Activated naive CD8-positive, alpha-beta T cell treated with anti-CD3 and anti-CD28 coated beads, Interleukin-2, amount 10 ng/mL, durations not matched to agents 7 days and 5 days (primary cell): Measurements from ENCODE around the gene ALPI. TPM values are rescaled to one million over a fixed set of nuclear protein-coding genes. Genes with fewer than 3 reads are reported as not detected.

Source experiments
- ATAC-seq: fragments of 150-1000 bp; cut with Tn5 transposase; one replicate; pipeline ENCODE4 v1.10.0; 2021; ENCODE audit warnings: low read depth, moderate library complexity
- POLR2A ChIA-PET: fragments of 350-600 bp; sonication (Branson Sonifier 250); formaldehyde crosslinking; loops from one replicate; lab custom pipeline; 2021; ENCODE audit warnings: antibody characterized with exemption; lab: Charles Lee
- DNase-seq: peaks from one replicate; pipeline ENCODE4 v3.0.0; 2021
- H3K27ac Mint-ChIP-seq: one replicate; pipeline ENCODE4 v1.8.0; 2022; ENCODE audit warnings: mild to moderate bottlenecking, mixed read lengths
- H3K27me3 Mint-ChIP-seq: one replicate; pipeline ENCODE4 v1.8.0; 2022; ENCODE audit warnings: mild to moderate bottlenecking, moderate library complexity, mixed read lengths
- H3K36me3 Mint-ChIP-seq: one replicate; pipeline ENCODE4 v1.8.0; 2021; ENCODE audit warnings: mild to moderate bottlenecking, mixed read lengths
- H3K4me1 Mint-ChIP-seq: one replicate; pipeline ENCODE4 v1.8.0; 2021; ENCODE audit warnings: mixed read lengths
- H3K4me3 Mint-ChIP-seq: one replicate; pipeline ENCODE4 v1.8.0; 2022; ENCODE audit warnings: mild to moderate bottlenecking, moderate library complexity, mixed read lengths
- H3K9me3 Mint-ChIP-seq: one replicate; pipeline ENCODE4 v1.8.0; 2021; ENCODE audit warnings: mixed read lengths
- total RNA-seq, 2 experiments: library from RNA; stranded (reverse); gene quantifications; one replicate each; pipeline ENCODE4 v1.2.3, GENCODE V29; 2021

The ALPI gene
- total RNA-seq, 2 experiments from 2014 or later = not detected

DNA sequence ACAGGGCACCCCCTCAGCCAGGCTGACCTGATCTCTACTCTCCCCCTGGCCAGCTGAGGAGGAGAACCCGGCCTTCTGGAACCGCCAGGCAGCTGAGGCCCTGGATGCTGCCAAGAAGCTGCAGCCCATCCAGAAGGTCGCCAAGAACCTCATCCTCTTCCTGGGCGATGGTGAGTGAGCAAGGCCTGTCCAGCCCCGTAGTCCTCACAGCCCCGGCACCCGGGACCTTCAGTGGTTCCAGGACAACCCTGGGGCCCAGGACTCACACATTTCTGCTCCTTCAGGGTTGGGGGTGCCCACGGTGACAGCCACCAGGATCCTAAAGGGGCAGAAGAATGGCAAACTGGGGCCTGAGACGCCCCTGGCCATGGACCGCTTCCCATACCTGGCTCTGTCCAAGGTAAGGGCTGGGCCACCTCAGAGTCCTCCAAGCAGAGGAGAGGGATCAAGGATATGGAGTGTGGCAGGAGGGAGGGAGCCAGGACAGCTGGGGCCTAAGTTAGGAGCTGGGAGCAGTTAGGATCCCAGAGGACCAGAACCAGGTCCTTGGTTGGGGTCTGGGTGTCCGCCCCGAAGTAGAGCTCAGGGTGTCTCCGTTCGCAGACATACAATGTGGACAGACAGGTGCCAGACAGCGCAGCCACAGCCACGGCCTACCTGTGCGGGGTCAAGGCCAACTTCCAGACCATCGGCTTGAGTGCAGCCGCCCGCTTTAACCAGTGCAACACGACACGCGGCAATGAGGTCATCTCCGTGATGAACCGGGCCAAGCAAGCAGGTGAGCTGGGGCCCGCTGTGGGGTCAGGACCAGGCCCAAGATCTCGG lies 555 bp downstream of the ALPI start:
- no peaks in the 10 kb centered on the region for H3K36me3 Mint-ChIP-seq
- POLR2A ChIA-PET = no interaction called here
- H3K27ac Mint-ChIP-seq = no peak overlapping the region
- DNase-seq = no peak
- no peaks in the 10 kb centered on the region for H3K4me1 Mint-ChIP-seq
- ATAC-seq = no peak
- H3K4me3 Mint-ChIP-seq = no peak overlapping the region
- peaks cover 30% of the 10 kb centered on the region for H3K27me3 Mint-ChIP-seq
- no peaks in the 10 kb centered on the region for H3K9me3 Mint-ChIP-seq

DNA sequence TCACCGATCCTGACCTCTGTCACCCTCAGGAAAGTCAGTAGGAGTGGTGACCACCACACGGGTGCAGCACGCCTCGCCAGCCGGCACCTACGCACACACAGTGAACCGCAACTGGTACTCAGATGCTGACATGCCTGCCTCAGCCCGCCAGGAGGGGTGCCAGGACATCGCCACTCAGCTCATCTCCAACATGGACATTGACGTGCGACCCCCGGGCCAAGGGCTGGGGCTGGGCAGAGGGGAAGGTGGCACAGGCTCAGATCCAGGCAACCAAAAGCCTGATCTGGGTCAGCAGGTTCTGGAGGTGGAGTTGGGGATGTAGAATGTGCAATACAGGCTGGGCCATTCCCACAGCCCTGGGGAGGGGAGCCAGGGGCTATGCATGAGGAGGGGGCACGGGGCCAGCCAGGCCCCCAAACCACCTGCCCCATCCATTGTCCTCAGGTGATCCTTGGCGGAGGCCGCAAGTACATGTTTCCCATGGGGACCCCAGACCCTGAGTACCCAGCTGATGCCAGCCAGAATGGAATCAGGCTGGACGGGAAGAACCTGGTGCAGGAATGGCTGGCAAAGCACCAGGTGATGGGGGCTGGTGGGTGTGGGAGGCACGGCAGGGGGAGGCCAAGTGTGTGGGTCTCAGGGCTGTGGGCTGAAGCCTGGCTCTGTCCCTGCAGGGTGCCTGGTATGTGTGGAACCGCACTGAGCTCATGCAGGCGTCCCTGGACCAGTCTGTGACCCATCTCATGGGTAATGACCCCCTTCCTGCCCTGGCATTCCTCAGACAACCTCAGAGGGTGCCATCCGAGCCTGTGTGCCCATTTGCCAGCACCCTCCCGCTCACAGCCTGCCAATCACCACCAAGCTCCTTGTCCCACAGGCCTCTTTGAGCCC lies 1.4 kb downstream of the ALPI start:
- POLR2A ChIA-PET = no interaction called here
- Mint-ChIP-seq H3K27ac (no peak overlapping the region), H3K36me3 (no peaks in the 10 kb centered on the region), H3K27me3 (peaks cover 32% of the 10 kb centered on the region), H3K4me1 (no peaks in the 10 kb centered on the region), H3K9me3 (no peaks in the 10 kb centered on the region), H3K4me3 (no peak overlapping the region)
- DNase-seq = no peak
- no peak for ATAC-seq

DNA sequence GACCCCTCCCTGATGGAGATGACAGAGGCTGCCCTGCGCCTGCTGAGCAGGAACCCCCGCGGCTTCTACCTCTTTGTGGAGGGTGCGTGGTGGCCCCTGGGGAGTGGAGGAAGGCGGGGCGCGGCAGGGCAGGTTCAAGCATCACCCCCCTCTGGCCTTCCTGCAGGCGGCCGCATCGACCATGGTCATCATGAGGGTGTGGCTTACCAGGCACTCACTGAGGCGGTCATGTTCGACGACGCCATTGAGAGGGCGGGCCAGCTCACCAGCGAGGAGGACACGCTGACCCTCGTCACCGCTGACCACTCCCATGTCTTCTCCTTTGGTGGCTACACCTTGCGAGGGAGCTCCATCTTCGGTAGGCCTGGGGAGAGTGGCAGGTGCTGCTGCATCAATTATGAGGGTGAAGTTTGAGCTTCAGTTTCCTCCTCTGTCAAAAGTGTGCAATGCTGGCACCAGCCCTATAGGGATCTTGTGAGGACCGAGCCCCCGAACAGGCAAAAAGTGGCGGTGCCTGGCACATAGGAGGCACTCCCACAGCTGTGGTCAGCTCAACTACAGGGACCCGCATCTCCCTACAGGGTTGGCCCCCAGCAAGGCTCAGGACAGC lies 2.2 kb downstream of the ALPI start:
- POLR2A ChIA-PET = no interaction called here
- H3K4me1 Mint-ChIP-seq = no peaks in the 10 kb centered on the region

DNA sequence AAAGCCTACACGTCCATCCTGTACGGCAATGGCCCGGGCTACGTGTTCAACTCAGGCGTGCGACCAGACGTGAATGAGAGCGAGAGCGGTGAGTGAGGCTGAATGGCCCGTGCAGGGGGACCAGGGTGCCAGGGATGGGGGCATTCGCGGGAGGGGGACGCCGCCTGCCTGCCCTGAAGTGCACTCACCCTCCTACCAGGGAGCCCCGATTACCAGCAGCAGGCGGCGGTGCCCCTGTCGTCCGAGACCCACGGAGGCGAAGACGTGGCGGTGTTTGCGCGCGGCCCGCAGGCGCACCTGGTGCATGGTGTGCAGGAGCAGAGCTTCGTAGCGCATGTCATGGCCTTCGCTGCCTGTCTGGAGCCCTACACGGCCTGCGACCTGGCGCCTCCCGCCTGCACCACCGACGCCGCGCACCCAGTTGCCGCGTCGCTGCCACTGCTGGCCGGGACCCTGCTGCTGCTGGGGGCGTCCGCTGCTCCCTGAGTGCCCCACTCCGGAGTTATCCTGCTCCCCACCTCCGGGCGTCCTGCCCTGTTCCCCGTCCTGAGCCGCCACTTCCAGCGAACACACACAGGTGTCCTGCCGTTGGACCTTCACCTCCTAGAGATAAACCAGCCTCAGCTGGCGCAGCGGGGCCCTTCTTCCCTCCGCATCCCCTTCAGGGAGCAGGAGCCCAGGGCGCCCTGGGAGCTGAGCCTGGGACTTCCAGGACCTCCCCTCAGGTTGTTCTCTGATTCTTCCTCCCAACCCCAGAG lies 2.9 kb downstream of the ALPI start:
- Mint-ChIP-seq H3K4me3 (no peak overlapping the region), H3K27ac (no peak overlapping the region), H3K4me1 (no peaks in the 10 kb centered on the region), H3K36me3 (no peaks in the 10 kb centered on the region), H3K9me3 (no peaks in the 10 kb centered on the region), H3K27me3 (peaks cover 26% of the 10 kb centered on the region)
- POLR2A ChIA-PET = no interaction called here
- DNase-seq = no peak
- ATAC-seq = no peak

More for the DNA sequence above, 2.2 kb downstream of the ALPI start:
- Mint-ChIP-seq H3K27me3 (peaks cover 29% of the 10 kb centered on the region), H3K9me3 (no peaks in the 10 kb centered on the region), H3K36me3 (no peaks in the 10 kb centered on the region), H3K4me3 (no peak overlapping the region), H3K27ac (no peak overlapping the region)
- DNase-seq (no peak), ATAC-seq (no peak)

DNA sequence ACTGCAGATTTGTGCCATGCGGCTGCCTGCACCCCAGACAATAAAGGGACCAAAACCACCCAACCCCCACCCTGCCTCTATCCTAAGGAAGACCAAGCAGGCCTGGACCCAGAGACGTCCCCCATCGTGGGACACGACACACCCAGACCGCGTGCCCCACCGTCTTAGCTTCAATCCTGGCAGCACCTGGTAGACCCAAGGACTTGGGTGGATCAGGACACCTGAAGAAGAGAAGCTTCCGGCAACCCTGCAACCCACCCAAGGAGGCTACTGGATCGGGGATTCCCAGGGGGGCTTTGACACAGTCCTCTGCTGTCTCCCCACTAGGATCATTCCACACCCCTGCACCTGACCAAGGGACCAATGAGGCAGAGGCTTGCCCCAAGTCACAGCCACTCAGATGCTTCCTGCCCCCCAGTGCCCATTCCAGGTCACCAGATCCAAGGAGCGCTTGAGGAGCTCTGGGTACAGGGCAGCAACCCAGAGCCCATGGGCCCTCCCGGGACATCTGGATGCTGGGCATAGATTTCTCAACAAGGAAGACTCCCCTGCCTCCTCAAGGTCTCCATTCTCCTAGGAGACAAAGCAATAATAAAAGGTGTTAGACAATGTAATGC lies 3.6 kb downstream of the ALPI start:
- H3K4me3 Mint-ChIP-seq = no peak overlapping the region
- POLR2A ChIA-PET = no interaction called here
- H3K36me3 Mint-ChIP-seq = no peaks in the 10 kb centered on the region
- no peak overlapping the region for H3K27ac Mint-ChIP-seq
- peaks cover 20% of the 10 kb centered on the region for H3K27me3 Mint-ChIP-seq
- no peaks in the 10 kb centered on the region for H3K4me1 Mint-ChIP-seq
- no peaks in the 10 kb centered on the region for H3K9me3 Mint-ChIP-seq
- ATAC-seq (no peak), DNase-seq (no peak)

- H3K4me1 Mint-ChIP-seq = no peaks in the 10 kb centered on the region
- H3K4me3 Mint-ChIP-seq = no peak overlapping the region
- peaks cover 20% of the 10 kb centered on the region for H3K27me3 Mint-ChIP-seq
- POLR2A ChIA-PET = no interaction called here
- H3K27ac Mint-ChIP-seq = no peak overlapping the region
- DNase-seq (no peak), ATAC-seq (no peak)
- no peaks in the 10 kb centered on the region for H3K36me3 Mint-ChIP-seq
- H3K9me3 Mint-ChIP-seq = no peaks in the 10 kb centered on the region
Measured at GRCh38 chr2:232460171-232460570, 4.2 kb downstream of the ALPI start.

- Mint-ChIP-seq H3K4me1 (no peaks in the 10 kb centered on the region), H3K27ac (no peak overlapping the region), H3K9me3 (no peaks in the 10 kb centered on the region), H3K27me3 (peaks cover 36% of the 10 kb centered on the region), H3K36me3 (no peaks in the 10 kb centered on the region), H3K4me3 (no peak overlapping the region)
- DNase-seq (no peak), ATAC-seq (no peak)
- POLR2A ChIA-PET = no interaction called here
Measured at GRCh38 chr2:232463701-232464543, 8.0 kb downstream of the ALPI start.

DNA sequence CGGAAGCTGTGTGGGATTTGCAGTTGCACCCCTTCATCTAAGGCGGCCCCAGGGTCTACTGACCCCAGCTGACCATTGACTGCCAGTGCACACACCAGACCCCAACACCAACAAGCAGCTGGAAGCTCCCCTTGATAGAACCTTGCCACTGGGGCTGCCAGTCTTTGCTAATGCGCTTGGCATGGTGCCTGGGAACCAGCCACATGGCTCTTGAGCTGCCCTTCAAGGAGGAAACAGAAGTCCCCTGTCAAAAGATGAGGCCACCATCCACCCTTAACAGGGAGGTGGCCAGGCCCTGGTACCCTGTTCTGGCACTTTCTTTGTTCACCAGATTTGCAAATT lies 8.6 kb downstream of the ALPI start:
- Mint-ChIP-seq H3K9me3 (no peaks in the 10 kb centered on the region), H3K27me3 (peaks cover 38% of the 10 kb centered on the region), H3K36me3 (no peaks in the 10 kb centered on the region), H3K27ac (no peak overlapping the region), H3K4me3 (no peak overlapping the region), H3K4me1 (no peaks in the 10 kb centered on the region)
- ATAC-seq = no peak
- DNase-seq = no peak
- POLR2A ChIA-PET = no interaction called here

DNA sequence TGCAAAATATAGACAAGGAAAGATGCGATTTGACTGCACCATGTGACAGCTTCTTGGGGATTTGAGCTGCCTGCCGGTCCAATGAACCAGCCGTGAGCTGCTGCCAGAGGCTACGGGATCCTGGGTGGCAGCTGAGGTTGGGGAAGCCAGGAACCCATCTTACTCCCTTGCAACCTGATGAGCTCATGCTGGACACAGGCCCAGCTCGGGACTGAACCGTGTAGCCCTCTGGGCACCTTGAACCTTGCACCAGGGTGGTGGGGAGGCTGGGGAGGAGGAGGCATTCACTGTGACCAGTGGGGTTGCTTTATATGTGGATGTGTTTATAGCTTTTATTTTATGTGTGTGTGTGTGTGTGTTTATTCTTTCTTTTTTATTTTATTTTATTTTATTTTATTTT lies 9.1 kb downstream of the ALPI start:
- Mint-ChIP-seq H3K4me3 (no peak overlapping the region), H3K27ac (no peak overlapping the region), H3K9me3 (no peaks in the 10 kb centered on the region), H3K27me3 (peaks cover 40% of the 10 kb centered on the region), H3K36me3 (no peaks in the 10 kb centered on the region), H3K4me1 (no peaks in the 10 kb centered on the region)
- POLR2A ChIA-PET = no interaction called here
- ATAC-seq = no peak
- DNase-seq = no peak

GRCh38 chr2:232466221-232466620 lies 10.3 kb downstream of the ALPI start:
- POLR2A ChIA-PET = no interaction called here
- ATAC-seq (no peak), DNase-seq (no peak)
- H3K9me3 Mint-ChIP-seq = no peaks in the 10 kb centered on the region
- H3K27me3 Mint-ChIP-seq = peaks cover 43% of the 10 kb centered on the region
- no peak overlapping the region for H3K27ac Mint-ChIP-seq
- H3K36me3 Mint-ChIP-seq = no peaks in the 10 kb centered on the region
- H3K4me1 Mint-ChIP-seq = no peaks in the 10 kb centered on the region
- H3K4me3 Mint-ChIP-seq = no peak overlapping the region

DNA sequence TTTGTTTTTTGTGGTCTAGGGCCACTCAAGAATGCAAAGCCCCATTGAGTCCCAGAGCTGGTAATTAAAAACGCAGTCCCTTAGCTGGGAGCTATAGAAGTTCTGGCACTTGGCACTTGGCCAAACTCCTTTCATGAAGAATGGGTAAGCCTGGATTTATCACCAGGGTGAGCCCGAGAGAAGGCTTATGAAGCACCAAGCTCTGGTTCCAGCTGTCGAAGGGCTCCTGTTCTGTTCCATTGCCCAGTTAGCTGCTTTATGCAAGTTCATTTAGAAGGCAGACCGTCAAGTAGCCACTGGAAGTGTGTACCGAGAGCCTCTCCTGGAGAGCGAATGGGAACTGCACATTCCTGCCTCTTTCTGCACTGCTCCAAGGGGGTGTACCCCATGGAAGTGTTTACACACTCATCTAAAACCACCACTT lies 17.5 kb downstream of the ALPI start:
- POLR2A ChIA-PET = interaction anchor here (1.1 kb wide), 1 partner anchor 13 kb away, joined by 3 read pairs; no protein-coding TSS in a partner anchor
- no peak for DNase-seq
- Mint-ChIP-seq H3K4me3 (no peak overlapping the region), H3K27ac (no peak overlapping the region), H3K9me3 (peaks cover 5% of the 10 kb centered on the region), H3K36me3 (no peaks in the 10 kb centered on the region), H3K27me3 (peaks cover 39% of the 10 kb centered on the region), H3K4me1 (no peaks in the 10 kb centered on the region)
- ATAC-seq = no peak

DNA sequence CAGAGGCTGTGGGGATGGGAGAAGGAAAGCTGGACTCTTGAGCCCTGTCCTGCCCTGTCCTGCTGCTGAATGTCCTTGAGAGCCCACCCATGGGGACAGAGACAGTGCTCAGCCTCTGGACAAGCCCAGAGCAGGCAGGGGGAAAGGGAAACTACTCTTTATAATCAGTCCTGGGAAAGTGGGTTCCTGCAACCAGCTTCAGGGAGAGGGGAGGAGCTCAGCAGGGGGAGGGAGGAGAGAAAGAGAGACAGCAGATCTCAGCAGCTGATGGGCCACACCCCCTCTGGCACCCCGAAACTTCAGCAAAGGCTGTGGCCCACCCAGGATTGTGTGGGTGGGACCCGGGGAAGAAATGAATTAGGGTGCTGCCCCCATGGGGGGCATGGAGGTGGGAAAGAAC lies 20.1 kb downstream of the ALPI start:
- no peak for ATAC-seq
- H3K4me3 Mint-ChIP-seq = no peak overlapping the region
- POLR2A ChIA-PET = interaction anchor here (0.6 kb wide), 1 partner anchor 132 kb away, joined by 3 read pairs; no protein-coding TSS in a partner anchor
- no peak overlapping the region for H3K27ac Mint-ChIP-seq
- peaks cover 17% of the 10 kb centered on the region for H3K27me3 Mint-ChIP-seq
- H3K9me3 Mint-ChIP-seq = peaks cover 5% of the 10 kb centered on the region
- H3K4me1 Mint-ChIP-seq = no peaks in the 10 kb centered on the region
- H3K36me3 Mint-ChIP-seq = no peaks in the 10 kb centered on the region
- DNase-seq = peak; percentile 11
